Stimulated activated CD4-positive, alpha-beta T cell treated with anti-CD3 and anti-CD28 coated beads, Interleukin-12 subunit alpha, Interleukin-12 subunit beta, amount 100 ng/mL, for 24 hours (primary cell): ENCODE measurements around the gene CHST15.

Experiments
- DNase-seq, 2 experiments: peaks; one replicate each; pipeline ENCODE4 v3.0.0-alpha.2; 2020; ENCODE audit warnings: low read depth in 2 of 2

Gene CHST15

DNA sequence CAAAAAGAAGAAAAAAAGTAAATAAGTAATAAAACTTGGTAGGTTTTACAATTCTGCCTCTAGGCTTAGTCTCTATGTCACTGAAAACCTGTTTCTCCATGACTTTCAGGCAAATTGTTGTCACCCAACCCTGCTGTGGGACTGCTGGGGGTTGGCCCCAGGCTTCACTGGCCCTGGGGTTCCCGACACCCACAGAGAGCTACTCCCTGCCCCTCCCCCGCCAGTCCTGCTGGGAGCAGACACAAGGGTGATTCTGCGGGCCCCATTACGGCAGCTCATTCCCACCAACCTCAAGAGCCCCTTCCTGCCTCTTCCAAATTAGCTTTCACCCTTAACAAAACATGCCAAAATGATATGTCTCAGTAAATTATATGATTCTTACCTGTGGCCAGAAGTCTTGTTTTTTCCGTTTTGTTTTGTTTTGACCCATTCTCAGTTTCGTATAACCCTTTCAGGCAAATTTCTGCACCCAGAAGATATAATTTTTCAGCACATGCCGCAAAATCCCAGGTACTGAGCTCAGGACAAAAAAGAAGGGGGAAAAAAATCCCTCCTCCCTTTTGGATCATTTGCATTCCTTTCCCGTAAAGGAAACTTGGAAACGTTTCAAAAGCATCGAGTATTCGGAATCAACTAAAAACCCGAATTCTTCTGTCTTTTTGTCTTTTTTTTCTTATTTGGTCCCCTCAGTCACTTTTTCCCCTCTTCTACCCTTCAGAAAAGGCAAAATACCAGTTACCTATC is 27.8 kb downstream of the CHST15 start:
- DNase-seq: no peak

DNA sequence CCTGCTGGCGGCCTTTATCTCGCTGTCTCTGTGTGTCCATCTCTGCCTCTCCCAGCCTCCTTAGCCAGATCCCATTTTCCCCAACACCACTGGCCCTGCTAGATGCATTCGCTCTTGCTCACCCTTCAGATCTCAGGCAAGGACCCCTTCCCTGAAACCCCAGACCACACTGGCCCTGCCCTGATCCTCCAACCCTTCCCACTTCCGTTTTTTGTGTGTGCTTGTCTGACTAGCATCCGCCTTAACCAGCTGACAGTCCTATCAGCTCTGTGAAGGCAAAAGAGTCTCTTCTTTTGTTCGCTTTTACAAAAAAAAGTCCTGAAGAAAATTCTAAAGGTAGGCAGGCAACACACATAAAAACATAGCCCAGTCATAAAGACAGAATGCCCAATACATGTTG is 28.7 kb downstream of the CHST15 start:
- DNase-seq: no peak

DNA sequence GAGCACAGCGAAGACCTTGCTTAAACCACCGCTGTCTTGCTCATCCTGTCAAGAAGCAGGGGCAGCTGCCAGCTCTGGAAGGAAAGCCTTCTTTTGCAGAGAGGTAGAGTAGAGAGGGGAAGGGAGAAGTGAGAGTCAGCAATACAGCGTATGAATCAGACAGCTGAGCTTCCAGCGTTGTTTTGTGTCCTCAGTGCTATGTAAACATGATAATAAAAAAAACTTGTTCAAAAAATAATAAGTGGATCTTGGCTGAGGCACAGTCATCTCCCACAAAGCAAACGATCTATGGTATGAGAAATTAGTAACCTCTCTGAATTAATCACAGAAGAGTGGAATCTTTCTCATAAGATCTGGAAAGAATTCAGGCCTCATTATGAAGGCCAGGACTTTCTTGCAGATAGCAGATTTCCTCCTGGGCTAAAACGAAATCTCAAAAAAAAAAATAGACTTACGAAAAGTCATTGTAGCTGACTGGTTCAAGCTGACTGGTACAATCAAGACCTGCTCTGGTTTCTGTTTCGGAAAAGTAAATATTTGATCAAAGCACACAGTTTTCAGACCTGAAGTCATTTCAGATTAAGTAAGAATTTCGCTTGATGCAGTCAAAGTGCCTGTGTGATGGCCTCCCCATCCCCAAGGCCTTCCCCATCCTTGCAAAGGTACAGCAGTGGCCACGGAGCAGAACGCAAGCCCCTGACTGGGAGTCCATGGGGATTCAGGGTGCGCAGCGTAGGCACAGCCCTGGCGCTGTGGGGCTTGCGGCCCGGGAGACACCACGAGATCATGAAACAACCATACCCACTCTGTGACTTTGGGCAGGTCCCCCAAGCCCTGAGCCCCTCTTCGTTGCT is 29.4 kb downstream of the CHST15 start:
- DNase-seq: no peak

DNA sequence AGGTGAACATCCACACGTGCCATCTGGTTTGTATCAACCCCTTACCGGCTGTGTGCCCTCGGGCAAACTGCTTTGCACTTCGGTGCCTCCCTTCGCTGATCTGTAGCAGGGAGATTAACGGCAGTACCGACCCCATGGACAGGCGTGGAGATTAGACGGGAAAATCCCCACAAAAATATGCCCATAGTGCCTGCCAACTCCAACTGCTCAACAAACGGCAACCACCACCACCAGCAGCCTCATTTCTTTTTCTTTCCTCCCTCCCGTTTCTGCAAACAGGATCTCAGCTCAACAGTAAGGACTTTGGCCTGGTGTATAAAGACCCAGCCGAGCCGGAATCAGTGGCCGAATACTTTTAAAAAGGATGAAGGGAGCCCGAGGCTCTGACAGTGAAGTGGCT is 31.0 kb downstream of the CHST15 start:
- no peak for DNase-seq

DNA sequence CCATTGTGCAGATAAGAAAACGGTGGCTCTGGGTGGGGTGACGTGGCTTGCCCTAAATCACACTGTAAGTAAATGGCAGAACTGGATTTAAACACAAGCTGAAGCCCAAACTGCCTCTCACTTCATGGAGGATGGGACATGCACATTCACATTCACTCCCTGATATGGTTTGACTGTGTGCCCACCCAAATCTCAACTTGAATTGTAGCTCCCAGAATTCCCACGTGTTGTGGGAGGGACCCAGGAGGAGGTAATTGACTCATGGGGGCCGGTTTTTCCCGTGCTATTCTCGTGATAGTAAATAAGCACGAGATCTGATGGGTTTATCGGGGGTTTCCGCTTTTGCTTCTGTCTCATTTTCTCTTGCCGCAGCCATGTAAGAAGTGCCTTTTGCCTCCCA is 32.4 kb downstream of the CHST15 start:
- DNase-seq: no peak

DNA sequence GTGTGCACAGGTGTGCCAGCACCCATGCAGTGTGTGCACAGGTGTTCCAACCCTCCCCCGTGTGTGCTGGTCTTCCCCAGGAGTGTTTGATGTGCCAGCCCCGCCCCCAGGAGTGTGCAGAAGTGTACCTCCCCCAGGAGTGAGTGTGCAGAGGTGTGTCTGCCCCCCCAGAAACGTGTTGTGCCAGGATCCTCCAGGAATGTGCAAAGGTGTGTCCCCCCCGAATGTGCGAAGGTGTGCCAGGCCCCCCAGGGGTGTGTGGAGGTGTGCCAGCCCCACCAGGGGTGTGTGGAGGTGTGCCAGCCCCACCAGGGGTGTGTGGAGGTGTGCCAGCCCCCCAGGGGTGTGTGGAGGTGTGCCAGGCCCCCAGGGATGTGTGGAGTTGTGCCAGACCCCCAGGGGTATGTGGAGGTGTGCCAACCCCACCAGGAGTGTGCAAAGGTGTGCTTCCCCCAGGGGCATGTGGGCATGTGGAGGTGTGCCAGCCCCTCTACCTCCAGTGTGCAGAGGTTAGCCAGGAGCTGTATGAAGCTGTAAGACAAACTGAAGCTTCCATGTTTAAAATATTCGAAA is 33.2 kb downstream of the CHST15 start:
- no peak for DNase-seq

DNA sequence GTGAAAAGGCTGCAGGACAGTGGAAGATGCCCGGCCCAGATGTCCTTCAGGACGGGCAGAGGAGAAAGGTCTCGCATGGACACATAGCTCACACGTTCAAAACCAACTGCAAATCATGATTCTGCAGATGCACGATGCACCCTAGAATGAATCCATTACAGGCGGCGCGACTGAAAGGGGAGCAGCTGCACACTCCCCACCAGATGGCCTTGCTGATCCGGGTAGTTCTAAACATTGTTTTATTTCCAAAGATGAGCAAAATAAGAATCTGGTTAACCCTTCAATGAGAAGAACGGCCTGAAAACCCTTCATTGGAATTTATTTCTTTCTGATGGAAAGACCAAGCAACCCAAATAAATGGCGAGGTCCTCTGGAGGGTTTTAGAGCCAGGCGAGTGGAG is 33.8 kb downstream of the CHST15 start:
- no peak for DNase-seq

DNA sequence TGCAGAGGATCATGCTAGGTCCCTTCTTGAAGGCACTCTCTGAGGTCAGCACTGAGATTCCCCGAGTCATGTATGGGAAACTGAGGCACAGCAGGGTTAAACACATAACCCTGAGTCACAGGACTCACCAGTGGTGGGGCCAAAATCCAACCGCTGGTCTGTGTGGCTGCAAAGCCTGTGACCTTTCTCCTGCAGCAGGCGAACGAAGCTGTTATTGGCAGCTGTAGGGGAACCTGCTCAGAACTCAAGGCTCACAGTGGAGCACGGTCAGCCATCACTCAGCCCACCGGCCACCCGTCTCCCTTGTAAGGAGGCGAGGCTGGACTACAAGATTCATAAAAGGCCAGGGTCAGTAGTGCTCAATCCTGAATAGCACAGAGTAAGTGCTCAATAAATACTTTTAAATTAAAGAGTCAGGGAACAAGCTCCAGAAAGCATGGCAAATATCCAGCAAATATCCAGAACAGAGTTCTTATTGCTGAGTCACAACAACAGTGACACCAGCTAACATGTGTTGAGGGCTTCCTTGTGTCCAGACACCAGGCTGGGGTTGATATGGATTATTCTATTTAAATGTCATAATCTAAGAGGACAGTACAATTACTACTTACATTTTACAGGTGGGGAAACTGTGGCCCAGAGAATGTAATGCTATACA is 34.9 kb downstream of the CHST15 start:
- DNase-seq: no peak

DNA sequence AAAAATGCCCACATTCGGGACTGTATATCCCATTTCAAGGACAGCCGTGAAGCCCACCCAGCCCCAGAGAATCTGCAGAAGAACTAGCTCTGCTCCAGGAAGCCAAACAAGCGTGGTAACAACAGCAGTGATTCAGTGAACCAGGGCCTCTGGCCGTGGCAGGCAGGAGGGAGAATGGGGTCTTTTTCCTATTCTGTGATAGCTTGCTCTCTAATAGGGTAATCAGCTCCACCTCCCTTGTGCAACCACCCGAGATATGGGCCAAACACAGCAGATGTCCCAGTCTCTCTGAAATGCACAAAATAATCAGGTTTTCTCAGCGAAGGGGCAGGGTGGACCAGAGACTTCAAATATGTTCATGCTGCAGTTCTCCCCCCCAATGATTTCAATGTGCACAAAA is 35.8 kb downstream of the CHST15 start:
- no peak for DNase-seq

DNA sequence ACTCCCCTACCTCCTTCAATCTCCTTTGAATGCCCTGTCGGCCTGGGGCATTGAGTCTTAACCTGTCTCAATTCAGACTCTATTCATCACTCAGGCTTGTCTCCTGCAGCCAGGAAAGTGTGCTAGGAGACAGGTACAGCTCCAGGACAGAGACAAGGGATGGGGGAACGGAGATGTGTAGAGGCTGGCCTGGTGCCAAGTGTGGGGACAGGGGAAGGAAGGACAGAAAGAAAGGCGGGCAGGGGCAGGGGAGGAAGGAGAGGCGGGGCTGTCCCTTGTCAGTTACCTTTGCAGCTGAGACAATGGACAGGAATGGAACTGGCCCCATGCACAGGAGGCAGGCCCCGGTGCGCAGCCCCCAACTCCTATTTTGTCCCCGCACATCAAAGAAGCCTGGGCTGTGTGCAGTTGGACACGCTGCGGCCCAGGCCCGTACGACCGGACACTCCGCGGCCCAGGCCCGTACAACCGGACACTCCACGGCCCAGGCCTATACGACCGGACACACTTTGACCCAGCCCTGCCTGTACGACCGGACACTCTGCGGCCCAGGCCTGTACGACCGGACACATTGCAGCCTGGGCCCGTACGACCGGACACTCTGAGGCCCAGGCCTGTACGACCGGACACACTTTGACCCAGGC is 36.9 kb downstream of the CHST15 start:
- DNase-seq: no peak

DNA sequence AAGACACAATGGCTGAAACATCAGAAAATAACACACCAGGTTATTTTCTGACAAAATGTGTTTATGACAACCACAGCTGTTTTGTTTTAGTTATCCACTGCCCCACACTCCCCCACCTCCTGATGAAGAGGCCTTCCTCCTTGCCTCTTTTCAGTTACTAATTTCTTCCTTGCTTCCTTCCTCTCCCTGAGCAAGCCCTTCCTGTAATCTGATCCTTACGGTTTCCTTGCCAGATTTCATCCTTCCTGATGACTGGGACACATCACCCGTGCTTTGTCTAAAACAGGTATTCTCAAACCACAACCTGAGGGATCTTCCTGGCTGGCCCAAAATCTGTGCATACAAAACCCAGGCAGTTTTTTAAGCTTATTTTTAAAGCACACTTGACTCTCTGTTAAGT is 39.4 kb downstream of the CHST15 start:
- DNase-seq: no peak

DNA sequence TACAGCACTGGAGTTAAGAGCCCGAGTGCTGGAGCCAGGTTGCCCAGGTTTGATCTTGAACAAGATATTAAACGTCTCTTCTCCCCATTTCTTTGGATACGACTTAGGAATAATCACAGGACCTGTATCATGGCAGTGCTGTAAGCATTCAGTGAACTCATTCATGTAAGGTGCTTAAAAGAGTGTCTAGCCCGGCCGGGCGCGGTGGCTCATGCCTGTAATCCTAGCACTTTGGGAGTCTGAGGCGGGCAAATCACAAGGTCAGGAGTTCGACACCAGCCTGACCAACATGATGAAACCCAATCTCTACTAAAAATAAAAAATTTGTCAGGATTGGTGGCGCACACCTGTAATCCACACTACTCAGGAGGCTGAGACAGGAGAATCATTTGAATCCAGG is 40.8 kb downstream of the CHST15 start:
- no peak for DNase-seq

DNA sequence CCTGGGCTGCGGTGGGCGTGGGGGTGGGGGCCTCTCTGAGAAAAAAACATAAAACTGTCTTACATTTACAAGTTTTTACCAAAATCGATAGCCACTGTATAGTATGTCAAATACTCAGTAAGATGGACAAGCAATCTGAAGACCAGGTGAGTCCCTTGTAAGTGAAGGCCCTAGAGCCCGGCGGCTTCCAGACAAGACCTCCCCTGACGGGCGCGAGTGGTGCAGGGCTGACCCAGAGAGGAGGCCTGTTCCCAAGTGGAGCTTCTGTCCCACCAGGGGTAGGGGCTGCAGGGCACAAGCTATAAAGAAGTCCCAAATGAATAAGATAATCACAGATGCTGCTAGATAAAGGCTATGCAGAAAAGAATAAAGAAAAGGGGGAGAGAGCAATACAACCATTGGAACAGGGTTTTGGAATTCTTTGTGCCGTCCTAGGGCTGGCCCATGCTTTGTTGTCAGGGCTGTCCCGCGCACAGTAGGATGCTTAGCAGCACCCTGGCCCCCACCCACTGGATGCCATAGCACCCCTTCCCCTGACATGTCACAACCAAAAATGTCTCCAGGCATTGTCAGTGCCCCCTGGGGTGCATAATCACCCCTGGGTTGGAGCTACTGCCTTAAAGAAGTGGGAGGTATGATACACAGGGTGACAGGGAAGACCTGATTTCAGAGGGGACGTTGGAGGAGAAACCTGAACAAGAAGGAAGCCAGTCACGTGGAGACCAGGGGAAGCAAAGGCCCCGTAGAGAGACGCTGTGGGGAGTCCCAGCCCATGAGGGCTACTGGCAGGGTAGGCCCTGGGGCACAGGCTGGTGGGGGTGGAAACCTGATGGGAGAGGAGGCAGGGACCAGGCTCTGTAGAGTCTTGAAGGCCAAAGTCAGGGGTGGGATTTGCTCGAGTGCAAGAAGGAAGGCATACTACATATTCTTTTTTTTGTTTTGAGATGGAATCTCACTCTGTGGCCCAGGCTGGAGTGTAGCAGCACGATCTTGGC is 43.1 kb downstream of the CHST15 start:
- DNase-seq: no peak

DNA sequence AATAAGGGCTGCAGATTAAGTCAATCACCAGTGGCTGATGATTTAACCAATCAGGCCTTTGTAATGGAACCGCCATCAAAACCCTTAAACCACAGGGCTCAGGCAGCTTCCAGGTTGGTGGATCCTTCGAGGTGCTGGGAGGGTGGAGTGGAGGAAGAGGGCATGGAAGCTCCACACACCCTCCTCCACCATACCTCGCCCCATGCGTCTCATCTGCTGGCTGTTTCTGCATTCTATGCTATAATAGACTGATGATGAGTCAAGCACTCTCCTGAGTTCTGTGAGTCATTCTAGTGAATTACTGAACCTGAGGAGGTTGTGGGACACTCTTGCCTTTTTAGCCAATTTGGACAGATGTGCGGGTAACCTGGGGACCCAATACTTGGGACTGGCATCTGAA is 43.9 kb downstream of the CHST15 start:
- no peak for DNase-seq

DNA sequence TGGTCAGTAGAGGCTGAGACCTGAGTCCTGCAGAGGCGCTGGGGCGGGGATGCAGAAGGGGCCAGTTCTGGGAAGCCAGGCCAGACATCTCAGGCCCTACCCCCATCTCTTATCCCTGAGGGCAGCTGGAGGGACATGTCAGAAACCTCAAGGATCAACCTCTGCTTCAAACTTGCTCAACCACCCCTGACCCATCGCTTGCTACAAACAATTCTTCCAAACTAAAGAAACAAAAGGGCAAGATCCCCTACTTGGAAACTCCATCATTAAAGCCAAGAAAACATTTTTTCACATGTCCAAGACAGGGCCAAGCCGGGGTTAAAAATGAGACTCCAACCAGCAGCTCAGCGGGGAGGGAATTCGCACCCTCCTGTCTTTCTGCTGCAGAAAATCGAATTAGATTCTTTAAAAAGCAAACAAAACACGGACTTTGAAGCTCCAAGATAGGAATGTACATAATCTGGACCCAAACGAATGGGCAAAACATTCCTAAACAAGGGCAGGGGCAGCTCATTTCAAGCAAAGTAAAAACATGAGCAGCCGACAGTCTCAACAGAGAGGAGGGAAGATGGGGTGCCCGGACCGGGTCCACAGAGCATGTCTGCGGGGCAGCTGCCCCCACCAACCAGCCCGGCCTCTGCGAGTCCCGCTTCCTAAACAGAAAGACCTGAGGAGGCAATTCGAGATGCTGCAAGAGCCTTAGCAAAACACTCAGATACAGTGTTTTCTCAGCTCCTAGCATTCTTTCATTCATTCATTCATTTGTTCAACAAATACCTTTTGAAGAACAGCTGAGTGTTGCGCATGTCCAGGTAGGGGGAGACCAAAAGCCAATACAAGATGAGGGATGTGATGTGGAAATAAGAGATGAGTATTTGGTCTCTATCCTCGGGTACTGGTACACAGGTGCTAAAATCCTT is 44.8 kb downstream of the CHST15 start:
- no peak for DNase-seq

DNA sequence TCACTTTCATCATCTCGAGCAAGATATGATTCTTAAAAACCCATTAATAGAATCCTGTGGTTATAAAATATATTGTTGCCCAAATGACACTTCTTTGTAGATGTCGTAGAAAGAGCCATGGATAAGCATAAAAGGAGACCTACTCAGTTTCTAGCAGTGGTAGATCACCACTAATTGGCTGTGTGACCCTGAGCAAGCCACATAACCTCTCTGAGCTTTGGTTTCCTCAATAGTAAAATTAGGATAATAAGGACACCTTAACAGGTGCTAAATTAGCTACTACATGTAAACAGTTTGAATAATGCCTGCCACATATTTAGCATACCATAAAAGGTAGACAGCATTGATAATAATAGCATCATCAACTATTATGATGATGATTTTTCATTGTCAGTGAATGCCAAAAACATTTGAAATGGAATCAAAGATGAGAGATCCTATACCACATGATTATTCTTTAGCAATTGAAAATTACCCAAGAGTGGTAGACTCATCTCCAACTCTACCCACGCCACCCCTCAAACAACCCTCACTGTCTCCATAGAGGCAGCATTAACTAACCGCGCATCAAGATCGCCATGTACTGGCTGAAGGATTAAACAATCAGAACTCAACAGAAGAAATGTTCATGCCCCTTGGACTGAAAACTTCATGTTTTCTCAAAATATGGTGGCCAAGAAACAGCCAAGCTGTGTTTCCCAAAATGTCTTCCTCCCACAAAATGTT is 45.8 kb downstream of the CHST15 start:
- no peak for DNase-seq

DNA sequence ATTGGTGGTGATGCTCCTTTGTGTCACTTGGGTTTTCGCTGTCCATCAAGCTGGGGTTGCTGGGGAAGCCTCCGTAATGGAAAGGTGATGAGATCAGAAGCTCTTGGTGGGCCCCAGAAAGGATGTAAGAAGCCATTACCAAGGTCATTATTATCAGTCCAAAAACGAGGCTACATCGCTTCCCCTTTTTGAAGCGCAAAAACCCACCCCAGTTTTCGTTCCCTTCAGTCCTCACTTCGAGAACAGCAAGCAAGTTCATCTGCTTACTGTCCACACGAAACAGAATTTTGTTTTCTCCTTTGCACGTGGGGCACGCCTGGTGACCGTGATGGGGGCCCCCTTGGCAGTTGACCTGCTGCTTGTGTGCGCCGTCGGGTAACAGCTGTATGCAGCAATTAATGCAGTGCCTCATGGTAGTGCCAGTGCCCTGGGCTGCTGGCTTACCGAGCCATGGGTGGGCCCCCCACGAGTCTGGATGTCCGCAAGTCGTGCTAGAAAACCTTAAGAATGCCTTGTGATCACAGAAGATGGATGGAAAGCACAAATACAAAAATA is 47.5 kb downstream of the CHST15 start:
- DNase-seq: no peak

DNA sequence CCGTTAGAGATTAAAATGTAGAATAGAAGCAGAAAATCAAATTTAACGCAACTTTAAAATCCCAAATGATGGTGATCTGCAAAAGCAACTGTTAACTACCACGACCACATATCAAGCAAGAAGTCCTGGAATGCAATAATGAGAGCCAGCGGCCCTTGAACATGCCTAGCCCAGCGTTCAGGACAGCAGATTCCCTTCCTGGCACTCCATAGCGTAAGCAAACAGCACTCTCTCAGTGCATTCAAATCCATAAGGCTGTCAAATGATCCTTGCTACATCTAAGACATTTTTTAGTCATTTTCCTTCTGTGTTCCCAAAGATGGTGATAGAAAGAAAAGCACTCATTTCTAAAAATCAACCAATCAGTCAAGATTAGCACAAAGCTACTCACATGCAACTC is 48.1 kb downstream of the CHST15 start:
- no peak for DNase-seq
